MM.1S (cell line): ENCODE data around the gene CDSN.
A peak's percentile ranks its signal among the peaks of the same experiment; 100 is the strongest.

Source experiments
- CTCF ChIP-seq: fragments of 300-600 bp; sonication (generic); IDR thresholded peaks from 2 replicates; pipeline ENCODE4 v1.5.1; 2016; ENCODE audit warnings: antibody characterized with exemption, low read length, mixed read lengths
- EZH2 ChIP-seq: fragments of 300-600 bp; sonication (generic); optimal IDR thresholded peaks from 2 replicates; pipeline ENCODE3; 2017; ENCODE audit warnings: low read depth, mild to moderate bottlenecking, antibody characterized with exemption, low read length, mixed read lengths

GRCh38 chr6:31070711-31071197, 49.5 kb downstream of the CDSN start:
- TF ChIP-seq CTCF (peak; percentile 28; the same call in 1 of the 2 replicates), EZH2 (no peak)
